Osteocyte (in vitro differentiated cells): Measurements from ENCODE around the gene CCNI. TPM values are rescaled to one million over a fixed set of nuclear protein-coding genes. Genes with fewer than 3 reads are reported as not detected.

Source experiments
- DNase-seq: peaks from one replicate; pipeline ENCODE4 v3.0.0; 2021; ENCODE audit warnings: mixed read lengths; ENCODE audit not compliant: unreplicated experiment; ENCODE audit errors: extremely low spot score
- H3K27ac Mint-ChIP-seq: one replicate; pipeline ENCODE4 v1.8.0; 2021; ENCODE audit warnings: mild to moderate bottlenecking, mixed read lengths; ENCODE audit not compliant: unreplicated experiment
- H3K27me3 Mint-ChIP-seq: one replicate; pipeline ENCODE4 v1.8.0; 2021; ENCODE audit warnings: mixed read lengths; ENCODE audit not compliant: unreplicated experiment
- H3K36me3 Mint-ChIP-seq: one replicate; pipeline ENCODE4 v1.8.0; 2021; ENCODE audit warnings: mixed read lengths; ENCODE audit not compliant: unreplicated experiment
- H3K4me1 Mint-ChIP-seq: one replicate; pipeline ENCODE4 v1.8.0; 2021; ENCODE audit warnings: mixed read lengths; ENCODE audit not compliant: unreplicated experiment
- H3K4me3 Mint-ChIP-seq: one replicate; pipeline ENCODE4 v1.8.0; 2021; ENCODE audit warnings: mild to moderate bottlenecking, moderate library complexity, mixed read lengths; ENCODE audit not compliant: unreplicated experiment
- H3K9me3 Mint-ChIP-seq: one replicate; pipeline ENCODE4 v1.8.0; 2021; ENCODE audit warnings: mixed read lengths; ENCODE audit not compliant: unreplicated experiment
- CTCF ChIP-seq: fragments of 200-600 bp; sonication (generic); IDR thresholded peaks from 2 replicates; pipeline ENCODE4 v1.5.0; 2021; ENCODE audit warnings: antibody characterized with exemption, mild to moderate bottlenecking, moderate library complexity
- long read RNA-seq: library from polyadenylated mRNA; unstranded; transcript quantifications from one replicate; pipeline ENCODE4 v2.0.0, GENCODE V29; 2021
- total RNA-seq: library from RNA; stranded (reverse); gene quantifications from 2 replicates; pipeline ENCODE4 v1.2.1, GENCODE V29; 2021

The CCNI gene
- total RNA-seq, result 320 and 329 TPM in 2 replicates
- long read RNA-seq, transcript CCNI-201 (7 exons, 2,772 nt), result major isoform, 35 of 77 reads
- long read RNA-seq, partial matches to known transcripts, result 28 of 77 reads
- long read RNA-seq, other reads (novel, unspliced or antisense), result 14 of 77 reads

DNA sequence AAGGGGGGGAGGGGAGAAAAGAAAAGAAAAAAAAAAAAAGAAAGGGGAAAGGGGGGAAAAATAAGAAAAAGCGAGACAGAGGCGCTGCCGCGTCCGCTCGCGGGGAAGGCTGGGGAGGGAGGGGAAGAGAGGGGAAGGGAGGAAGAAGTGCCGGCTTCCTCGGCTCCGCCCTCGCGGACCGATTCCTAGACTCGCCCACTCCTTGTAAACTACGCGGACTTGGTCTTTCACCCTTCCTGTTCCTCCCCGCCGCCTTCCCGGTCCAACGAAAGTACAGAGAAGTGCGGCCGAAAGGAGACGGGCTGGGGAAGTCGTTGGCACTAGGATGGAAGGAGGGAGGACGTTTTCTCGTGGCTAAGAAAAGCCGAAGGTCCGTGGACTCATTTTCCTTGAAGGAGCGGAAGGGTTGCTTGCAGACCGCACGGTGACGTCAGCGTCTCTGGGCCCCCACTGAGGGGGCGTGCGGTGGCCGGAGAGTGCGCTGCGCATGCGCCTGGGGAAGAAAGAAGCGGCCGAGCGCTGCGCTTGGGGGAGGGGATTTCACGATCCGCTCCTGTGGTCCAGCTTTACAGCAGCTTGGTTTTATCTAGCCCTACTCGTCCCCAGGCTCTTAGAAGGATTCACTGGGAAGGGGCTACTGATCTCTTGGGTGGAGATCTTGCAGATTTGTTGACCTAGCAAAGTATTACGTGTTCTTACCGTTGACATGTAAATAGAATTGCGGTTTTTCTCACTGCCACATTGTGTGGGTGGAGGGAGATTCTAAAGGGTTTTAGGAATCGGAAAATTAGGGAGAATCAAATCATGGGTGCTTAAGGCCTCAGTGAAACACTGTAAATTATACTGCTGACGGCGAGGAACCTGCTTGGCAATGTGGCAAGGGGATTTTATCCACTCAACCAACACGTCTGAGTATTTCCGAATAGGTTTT is at the start of gene CCNI:
CCNI (minus strand) TSS at position 121 of the 931 bp plus-strand sequence. CDS start 9,627 bp downstream, outside the sequence.
- Mint-ChIP-seq H3K27ac (peak within 1 kb of the TSS; percentile 100), H3K36me3 (no peaks in the 10 kb centered on the region), H3K27me3 (no peaks in the 10 kb centered on the region), H3K9me3 (no peaks in the 10 kb centered on the region), H3K4me1 (peaks cover 32% of the 10 kb centered on the region), H3K4me3 (peak within 1 kb of the TSS; percentile 90)
- TF ChIP-seq CTCF, result no peak
- peak; percentile 99 for DNase-seq

GRCh38 chr4:77124576-77124975 is 48.8 kb upstream of the CCNI start:
- no peaks in the 10 kb centered on the region for H3K4me1 Mint-ChIP-seq
- TF ChIP-seq CTCF, result no peak
- no peaks in the 10 kb centered on the region for H3K9me3 Mint-ChIP-seq
- no peak overlapping the region for H3K27ac Mint-ChIP-seq
- H3K4me3 Mint-ChIP-seq, result no peak overlapping the region
- peaks cover 52% of the 10 kb centered on the region for H3K27me3 Mint-ChIP-seq
- no peak for DNase-seq
- no peaks in the 10 kb centered on the region for H3K36me3 Mint-ChIP-seq

GRCh38 chr4:77123411-77123810 is 47.6 kb upstream of the CCNI start:
- no peak overlapping the region for H3K4me3 Mint-ChIP-seq
- H3K36me3 Mint-ChIP-seq, result no peaks in the 10 kb centered on the region
- no peaks in the 10 kb centered on the region for H3K4me1 Mint-ChIP-seq
- peaks cover 52% of the 10 kb centered on the region for H3K27me3 Mint-ChIP-seq
- no peak overlapping the region for H3K27ac Mint-ChIP-seq
- TF ChIP-seq CTCF, result no peak
- H3K9me3 Mint-ChIP-seq, result no peaks in the 10 kb centered on the region
- no peak for DNase-seq

GRCh38 chr4:77122656-77123055 is 46.9 kb upstream of the CCNI start:
- Mint-ChIP-seq H3K36me3 (no peaks in the 10 kb centered on the region), H3K27me3 (peaks cover 51% of the 10 kb centered on the region), H3K4me3 (no peak overlapping the region), H3K27ac (no peak overlapping the region), H3K9me3 (no peaks in the 10 kb centered on the region), H3K4me1 (no peaks in the 10 kb centered on the region)
- no peak for DNase-seq
- TF ChIP-seq CTCF, result no peak

DNA sequence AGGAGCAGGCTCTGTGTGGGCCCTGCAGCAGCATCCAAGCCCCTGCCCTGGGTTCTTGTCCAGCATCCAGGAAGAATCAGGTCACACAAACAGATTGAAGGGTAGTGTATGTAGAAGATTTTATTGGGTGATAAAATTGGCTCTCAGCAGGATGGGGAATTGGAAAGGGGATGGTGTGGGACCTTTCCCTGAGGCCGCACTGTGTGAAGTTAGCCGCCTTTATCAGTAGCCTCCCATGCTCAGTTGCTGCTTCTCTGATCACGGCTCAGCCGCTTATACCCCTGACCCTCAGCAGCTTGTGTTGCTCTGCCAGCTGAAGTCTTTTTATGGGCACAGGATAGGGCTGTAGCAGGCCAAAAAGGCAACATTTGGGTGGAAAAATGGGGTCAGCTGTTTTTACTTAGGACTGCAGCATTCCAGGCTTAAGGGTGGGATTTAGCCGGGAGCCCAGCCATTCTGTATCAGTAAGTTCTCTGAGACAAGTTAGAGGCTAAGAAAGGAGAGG is 46.0 kb upstream of the CCNI start:
- Mint-ChIP-seq H3K9me3 (no peaks in the 10 kb centered on the region), H3K36me3 (no peaks in the 10 kb centered on the region), H3K27me3 (peaks cover 52% of the 10 kb centered on the region), H3K4me3 (no peak overlapping the region), H3K4me1 (no peaks in the 10 kb centered on the region), H3K27ac (no peak overlapping the region)
- TF ChIP-seq CTCF, result no peak
- peak; percentile 68 for DNase-seq
